VCaP (cell line): ENCODE data around the gene SRA1.

ENCODE experiments used
- H3K27ac ChIP-seq: fragments of 450-650 bp; 2 replicates; pipeline ENCODE4 v1.5.1; 2017
- CTCF ChIP-seq: fragments of 450-650 bp; conservative IDR thresholded peaks from 2 replicates; pipeline ENCODE4 v1.5.1; 2017; ENCODE audit warnings: mild to moderate bottlenecking, moderate library complexity

Gene SRA1

DNA sequence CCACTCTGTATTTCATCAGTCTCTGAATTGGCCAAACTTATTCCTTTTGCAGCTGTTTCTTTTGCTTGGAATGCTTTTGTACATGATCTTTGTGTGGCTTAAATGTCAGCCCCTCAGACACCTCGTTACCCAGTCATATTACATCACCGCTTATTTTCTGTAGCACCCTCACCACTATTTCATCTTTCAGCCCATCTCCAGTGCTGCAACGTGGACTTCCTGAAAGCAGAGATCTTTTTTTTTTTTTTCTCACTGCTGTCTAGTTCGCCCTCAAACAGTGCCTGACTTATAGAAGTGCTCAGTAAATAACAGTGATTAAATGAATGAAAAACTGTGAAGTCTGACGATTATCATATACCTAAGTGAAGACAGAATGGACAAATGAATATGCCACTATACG is 835 bp downstream of the SRA1 start:
- TF ChIP-seq CTCF = no peak
- peak overlapping the region; percentile 82 for H3K27ac ChIP-seq

DNA sequence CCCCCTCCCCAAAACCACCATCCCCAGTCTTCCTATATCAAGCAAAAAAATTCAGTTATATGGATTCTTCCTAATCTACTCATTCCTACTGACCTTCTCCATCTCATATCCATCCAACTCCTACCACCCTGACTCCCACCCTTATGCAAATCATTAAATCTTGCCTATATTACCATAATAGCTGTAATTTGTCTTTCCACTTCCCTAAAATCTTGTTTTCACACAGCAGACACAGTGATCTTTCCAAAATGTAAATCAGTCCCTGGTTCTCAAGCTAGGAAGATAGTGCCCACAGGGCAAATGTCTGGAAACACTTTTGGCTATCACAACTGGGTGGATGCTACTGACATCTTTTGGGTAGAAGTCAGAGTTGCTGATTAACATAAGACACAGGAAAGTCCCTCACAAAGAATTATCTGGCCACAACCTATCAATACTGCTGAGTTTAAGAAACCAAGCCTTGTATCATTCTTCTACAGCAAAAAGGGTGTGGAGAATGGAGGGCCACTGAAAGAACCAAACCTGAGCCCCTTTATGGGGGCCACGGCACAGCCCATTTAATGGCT is 1.4 kb downstream of the SRA1 start:
- TF ChIP-seq CTCF = no peak
- peak overlapping the region; percentile 82 for H3K27ac ChIP-seq

- no peak overlapping the region for H3K27ac ChIP-seq
These were observed 2.8 kb downstream of the SRA1 start for GRCh38 chr5:140554454-140554853.

GRCh38 chr5:140553657-140554056 is 3.6 kb downstream of the SRA1 start:
- no peak for TF ChIP-seq CTCF
- H3K27ac ChIP-seq = no peak overlapping the region

More at GRCh38 chr5:140554454-140554853, 2.8 kb downstream of the SRA1 start:
- no peak for TF ChIP-seq CTCF

- TF ChIP-seq CTCF = no peak
- H3K27ac ChIP-seq = no peak overlapping the region
These were observed 5.4 kb downstream of the SRA1 start for GRCh38 chr5:140551872-140552271.

- no peak overlapping the region; the same call in 1 of the 2 replicates for H3K27ac ChIP-seq
- no peak for TF ChIP-seq CTCF
These were observed 6.9 kb downstream of the SRA1 start for GRCh38 chr5:140550147-140551079.

DNA sequence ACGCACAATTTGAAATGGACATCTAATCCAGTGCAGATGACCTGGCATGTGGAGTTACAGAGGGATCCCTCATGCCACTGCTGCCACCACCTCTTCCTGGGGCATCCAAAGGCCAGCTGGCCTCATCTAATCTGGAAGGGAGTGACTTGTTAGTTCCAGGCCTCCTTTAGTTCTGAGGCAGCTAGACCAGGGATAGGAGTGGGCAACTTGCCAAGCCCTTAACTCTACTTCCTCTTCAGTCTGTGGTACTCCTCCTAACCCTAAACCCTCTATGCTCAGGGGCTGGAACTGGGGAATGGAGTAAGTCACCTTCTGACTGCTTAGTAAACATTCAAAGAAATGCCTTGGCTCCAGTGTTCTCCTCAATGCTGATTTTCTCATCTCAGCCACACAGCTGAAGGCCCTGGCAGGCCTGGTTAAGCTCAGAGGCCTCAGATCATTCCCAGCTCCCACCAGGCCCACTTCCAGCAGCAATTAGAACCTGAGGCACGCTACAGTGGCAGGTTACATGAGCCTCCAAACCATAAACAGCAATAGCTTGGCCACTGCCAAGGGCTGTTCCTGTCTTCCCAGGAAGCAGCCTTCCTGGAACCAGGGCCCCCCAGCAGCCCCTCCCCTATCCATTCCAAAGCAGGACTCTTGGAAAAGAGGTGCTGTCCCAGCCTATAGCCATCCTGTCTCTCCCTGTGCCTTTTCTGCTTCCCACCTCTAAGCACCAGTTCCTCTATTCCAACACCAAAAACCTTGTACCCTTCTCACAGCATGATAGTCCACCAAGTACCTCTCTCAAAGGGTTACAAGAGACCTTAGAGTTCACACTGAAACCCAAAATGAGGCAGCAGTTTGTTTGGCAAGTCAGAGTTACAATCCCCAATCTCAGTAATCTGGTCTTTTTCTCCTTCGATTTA is 7.8 kb downstream of the SRA1 start:
- TF ChIP-seq CTCF = no peak
- H3K27ac ChIP-seq = peak overlapping the region; percentile 84; the same call in 1 of the 2 replicates
